GM13977 (cell line): Measurements from ENCODE around the gene MTCL1.

Experiments
- DNase-seq: peaks from one replicate; pipeline ENCODE4 v3.0.0; 2012; ENCODE audit warnings: low spot score
- in situ Hi-C: fragments of 300-500 bp; cut with MboI; formaldehyde crosslinking; loops from one replicate; pipeline ENCODE4 v1.12.0; 2022; ENCODE audit warnings: low sequenced_read_pairs, low pct_unique_long_range_greater_than_20kb, mixed read lengths, inconsistent platforms; ENCODE audit not compliant: unreplicated experiment
- TF ChIP-seq, protein P1 (sequence below): IDR thresholded peaks from 2 replicates; pipeline ENCODE4 v1.5.1; 2012; ENCODE audit warnings: mild to moderate bottlenecking, control low read depth; ENCODE audit not compliant: insufficient read depth; ENCODE audit errors: extremely low read depth, missing control alignments

Gene MTCL1

DNA sequence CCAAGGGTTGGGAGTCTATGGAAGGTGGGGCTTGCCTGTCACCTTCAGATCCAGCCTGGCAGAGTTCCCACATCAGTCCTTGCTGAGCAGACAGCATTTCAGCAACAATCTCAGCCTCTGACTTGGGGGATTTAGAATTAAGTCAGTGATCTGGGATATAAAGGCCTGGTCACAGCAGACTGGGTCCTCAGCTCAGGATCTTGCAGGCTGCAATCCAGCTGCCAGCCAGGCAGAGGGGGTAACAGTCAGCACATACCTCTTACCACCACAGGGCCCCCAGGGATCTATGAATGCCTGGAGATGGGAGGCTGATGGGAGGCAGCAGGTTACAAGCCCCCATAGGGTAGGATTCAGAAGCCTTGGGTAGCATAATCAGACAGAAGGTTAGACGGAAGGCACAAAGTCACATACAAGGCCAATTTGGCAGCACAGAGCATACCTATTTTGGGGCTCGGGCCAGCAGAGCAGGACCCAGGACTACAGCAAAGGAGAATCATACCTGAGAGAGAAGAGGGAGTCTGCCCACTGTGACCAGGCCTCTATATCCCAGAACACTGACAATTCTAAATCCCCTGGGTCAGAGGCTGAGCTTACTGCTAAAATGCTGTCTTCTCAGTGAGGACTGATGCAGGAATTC, 163.5 kb downstream of the MTCL1 start:
- DNase-seq: no peak
- TF ChIP-seq, protein P1, sequence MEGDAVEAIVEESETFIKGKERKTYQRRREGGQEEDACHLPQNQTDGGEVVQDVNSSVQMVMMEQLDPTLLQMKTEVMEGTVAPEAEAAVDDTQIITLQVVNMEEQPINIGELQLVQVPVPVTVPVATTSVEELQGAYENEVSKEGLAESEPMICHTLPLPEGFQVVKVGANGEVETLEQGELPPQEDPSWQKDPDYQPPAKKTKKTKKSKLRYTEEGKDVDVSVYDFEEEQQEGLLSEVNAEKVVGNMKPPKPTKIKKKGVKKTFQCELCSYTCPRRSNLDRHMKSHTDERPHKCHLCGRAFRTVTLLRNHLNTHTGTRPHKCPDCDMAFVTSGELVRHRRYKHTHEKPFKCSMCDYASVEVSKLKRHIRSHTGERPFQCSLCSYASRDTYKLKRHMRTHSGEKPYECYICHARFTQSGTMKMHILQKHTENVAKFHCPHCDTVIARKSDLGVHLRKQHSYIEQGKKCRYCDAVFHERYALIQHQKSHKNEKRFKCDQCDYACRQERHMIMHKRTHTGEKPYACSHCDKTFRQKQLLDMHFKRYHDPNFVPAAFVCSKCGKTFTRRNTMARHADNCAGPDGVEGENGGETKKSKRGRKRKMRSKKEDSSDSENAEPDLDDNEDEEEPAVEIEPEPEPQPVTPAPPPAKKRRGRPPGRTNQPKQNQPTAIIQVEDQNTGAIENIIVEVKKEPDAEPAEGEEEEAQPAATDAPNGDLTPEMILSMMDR: no peak
- in situ Hi-C loops: no loop called here

DNA sequence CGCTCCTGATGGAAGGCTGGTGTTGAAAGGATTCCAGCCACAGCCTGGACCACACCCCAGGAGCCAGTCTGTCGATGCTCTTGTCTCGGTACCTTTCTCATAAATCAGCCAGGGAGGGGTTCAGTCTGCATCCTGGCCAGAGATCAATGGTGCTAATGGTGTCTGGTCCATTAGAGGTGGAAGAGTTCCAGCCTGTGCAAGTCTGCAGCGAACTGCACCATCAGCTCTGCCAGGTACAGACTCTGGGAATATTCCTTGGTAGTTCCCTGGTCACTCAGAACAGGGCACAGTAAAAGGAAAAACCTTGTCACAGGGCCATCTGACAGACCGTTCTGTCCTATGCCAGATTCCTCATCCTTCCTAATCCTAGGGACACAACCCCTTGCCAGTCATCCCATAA, 164.3 kb downstream of the MTCL1 start:
- TF ChIP-seq, protein P1: no peak
- DNase-seq: no peak
- in situ Hi-C loops: no loop called here

DNA sequence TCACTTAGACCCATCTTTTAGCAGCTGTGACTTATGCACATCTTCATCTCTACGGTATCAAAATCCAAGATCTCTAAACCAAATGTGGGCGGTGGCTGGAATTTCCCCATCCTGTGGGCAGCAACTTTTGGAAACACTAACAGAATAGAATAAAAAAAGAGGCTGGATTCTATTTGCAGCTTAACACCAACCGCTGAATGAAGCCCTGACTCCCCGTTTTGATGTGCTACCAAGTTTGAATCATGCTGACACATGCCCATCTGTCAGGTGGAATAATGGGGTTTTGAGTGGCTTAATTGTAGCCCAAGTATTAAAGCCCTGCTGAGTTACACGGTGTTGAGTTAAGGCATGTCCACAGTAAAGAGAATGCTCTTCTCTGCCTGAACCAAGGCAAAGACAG, 165.2 kb downstream of the MTCL1 start:
- TF ChIP-seq, protein P1: no peak
- no peak for DNase-seq
- in situ Hi-C loops: no loop called here

DNA sequence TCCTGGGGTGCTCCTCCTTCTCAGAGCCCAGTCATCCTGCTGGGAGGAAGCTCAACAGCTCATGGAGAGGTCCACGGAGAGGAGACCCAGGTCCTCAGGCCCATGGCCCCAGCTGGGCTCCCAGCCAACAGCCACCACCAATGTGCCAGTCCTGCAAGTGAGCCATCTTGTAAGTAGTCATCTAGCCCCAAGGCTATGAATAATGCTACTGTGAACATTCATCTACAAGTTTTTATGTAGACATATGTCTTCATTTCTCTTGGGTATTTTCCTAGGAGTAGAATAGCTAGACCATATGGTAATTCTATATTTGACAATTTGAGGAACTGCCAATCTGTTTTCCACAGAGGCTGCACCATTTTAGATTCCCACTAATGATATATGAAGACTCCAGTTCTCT, 166.1 kb downstream of the MTCL1 start:
- DNase-seq: no peak
- in situ Hi-C loops: no loop called here
- TF ChIP-seq, protein P1: no peak

DNA sequence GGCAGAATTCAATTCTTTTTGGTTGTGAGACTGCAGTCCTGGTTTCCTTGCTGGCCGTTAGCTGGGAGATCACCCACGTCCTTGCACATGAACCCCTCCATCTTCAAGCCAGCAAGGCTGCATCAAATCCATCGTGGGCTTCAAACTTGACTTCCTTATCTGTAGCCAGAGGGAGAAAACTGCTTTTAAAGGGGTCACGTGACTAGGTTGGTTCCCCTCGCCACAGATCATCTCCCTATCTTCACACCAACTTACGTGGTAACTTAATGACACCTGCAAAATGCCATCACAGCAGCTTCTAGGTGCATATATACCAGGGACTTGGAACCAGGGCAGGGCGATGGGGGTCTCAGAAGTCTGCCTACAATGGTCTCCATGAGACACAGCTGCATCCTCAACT, 169.5 kb downstream of the MTCL1 start:
- in situ Hi-C loops: no loop called here

DNA sequence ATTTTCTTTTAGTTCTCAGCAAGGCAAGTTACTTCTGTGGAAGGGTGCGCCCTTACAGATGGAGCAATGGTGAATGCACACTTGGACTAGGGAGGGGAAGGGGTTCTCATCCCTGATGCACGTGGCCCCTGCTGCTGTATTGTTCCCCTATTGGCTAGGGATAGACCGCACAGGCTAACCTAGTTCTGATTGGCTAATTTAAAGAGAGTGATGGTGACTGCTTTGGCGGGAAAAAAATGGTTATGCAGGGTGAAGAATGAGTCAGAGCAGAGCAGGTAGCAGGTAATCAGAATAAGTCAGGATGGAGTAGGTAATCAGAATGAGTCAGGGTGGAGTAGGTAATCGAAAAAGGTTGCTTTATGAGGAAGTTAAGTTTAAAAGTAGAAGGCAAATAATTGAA, 171.5 kb downstream of the MTCL1 start:
- DNase-seq: no peak
- TF ChIP-seq, protein P1: no peak
- in situ Hi-C loops: no loop called here

More for the DNA sequence above, 169.5 kb downstream of the MTCL1 start:
- DNase-seq: no peak
- TF ChIP-seq, protein P1: no peak
